OCI-LY1 (cell line): ENCODE results near the gene POLR2E.

Source experiments
- EZH2 ChIP-seq: fragments of 200-600 bp; sonication (generic), shearing (Covaris generic); IDR thresholded peaks from 2 replicates; pipeline ENCODE4 v1.8.0; 2017; ENCODE audit warnings: borderline replicate concordance, mixed run types, mild to moderate bottlenecking, antibody characterized with exemption, low read length, moderate library complexity, mixed read lengths
- TF ChIP-seq, protein P1 (sequence below): fragments of 200-600 bp; sonication (generic), shearing (Covaris generic); IDR thresholded peaks from 2 replicates; pipeline ENCODE4 v1.5.1; 2017; ENCODE audit warnings: mild to moderate bottlenecking, antibody characterized with exemption, low read length, moderate library complexity, mixed read lengths

DNA sequence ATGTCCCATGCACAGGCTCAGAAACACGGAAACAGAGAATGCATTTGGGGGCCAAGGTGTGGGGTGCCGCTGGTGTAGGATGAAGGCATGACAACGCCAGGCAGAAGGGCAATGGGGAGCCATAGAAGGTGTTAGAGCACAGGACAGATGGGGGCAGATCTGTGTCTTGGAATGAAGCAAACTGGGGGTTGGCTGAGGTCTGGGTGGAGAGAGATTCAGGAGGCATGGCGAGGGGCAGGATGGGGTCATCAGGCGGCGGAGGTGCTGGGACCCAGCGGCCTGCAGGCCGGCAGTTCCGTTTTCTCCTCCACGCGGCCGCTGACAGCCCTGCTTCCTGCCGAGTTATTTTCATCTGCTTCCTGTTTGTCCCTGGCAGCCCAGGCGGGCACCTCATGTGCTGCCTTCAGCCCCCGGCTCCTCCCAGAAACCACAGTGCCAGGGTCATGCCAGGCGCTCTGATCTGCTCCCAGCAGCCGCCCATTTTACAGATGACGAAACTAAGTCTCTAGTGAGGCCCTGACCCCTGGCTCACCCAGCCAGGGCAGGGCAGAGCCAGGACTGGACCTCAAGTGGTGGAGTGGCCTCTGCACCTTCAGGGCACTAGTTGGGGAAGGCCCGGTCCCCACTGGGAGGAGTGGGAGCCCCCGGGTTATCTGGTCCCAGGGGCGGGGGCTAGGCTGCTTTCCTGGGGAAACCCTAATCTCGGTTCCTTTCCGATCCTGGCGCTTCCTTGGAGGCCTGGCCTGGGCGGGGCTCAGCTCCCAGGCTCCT, 26.0 kb downstream of the POLR2E start:
- TF ChIP-seq EZH2 = no peak
- TF ChIP-seq, protein P1, sequence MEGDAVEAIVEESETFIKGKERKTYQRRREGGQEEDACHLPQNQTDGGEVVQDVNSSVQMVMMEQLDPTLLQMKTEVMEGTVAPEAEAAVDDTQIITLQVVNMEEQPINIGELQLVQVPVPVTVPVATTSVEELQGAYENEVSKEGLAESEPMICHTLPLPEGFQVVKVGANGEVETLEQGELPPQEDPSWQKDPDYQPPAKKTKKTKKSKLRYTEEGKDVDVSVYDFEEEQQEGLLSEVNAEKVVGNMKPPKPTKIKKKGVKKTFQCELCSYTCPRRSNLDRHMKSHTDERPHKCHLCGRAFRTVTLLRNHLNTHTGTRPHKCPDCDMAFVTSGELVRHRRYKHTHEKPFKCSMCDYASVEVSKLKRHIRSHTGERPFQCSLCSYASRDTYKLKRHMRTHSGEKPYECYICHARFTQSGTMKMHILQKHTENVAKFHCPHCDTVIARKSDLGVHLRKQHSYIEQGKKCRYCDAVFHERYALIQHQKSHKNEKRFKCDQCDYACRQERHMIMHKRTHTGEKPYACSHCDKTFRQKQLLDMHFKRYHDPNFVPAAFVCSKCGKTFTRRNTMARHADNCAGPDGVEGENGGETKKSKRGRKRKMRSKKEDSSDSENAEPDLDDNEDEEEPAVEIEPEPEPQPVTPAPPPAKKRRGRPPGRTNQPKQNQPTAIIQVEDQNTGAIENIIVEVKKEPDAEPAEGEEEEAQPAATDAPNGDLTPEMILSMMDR = no peak
